Tibial nerve (tissue), 4 donors: ENCODE results near the gene HTR1A. TPM values are rescaled to one million over a fixed set of nuclear protein-coding genes. Genes with fewer than 3 reads are reported as not detected.

Experiments used
- DNase-seq, 2 donors: peaks; one replicate each; pipeline ENCODE4 v3.0.0-alpha.2; 2019; ENCODE audit warnings: low spot score in 2 of 2
- H3K27ac ChIP-seq, 4 donors: fragments of 200-600 bp; sonication (generic) in 3 of 4; one replicate each; pipeline ENCODE4 v1.5.1; 2017 to 2019; ENCODE audit warnings: mild to moderate bottlenecking in 1 of 4
- H3K27me3 ChIP-seq, 2 donors: fragments of 200-600 bp; sonication (generic) in 1 of 2; one replicate each; pipeline versions ENCODE4 v1.5.1 to v1.6.0; 2017 to 2019
- H3K36me3 ChIP-seq, 3 donors: fragments of 200-600 bp; sonication (generic); one replicate each; pipeline ENCODE4 v1.5.1; 2018 to 2019
- H3K4me1 ChIP-seq, 4 donors: fragments of 200-600 bp; sonication (generic) in 3 of 4; one replicate each; pipeline ENCODE4 v1.5.1; 2017 to 2019
- H3K4me3 ChIP-seq, 4 donors: fragments of 200-600 bp; sonication (generic) in 3 of 4; one replicate each; pipeline ENCODE4 v1.5.1; 2017 to 2019; ENCODE audit warnings: mild to moderate bottlenecking in 1 of 4, moderate library complexity in 1 of 4
- H3K9me3 ChIP-seq, 4 donors: fragments of 200-600 bp; sonication (generic) in 3 of 4; one replicate each; pipeline ENCODE4 v1.5.1; 2017 to 2019
- EP300 ChIP-seq, 2 donors: sonication (generic); formaldehyde crosslinking; IDR thresholded peaks; one replicate each; pipeline ENCODE4 v1.6.1; 2017; ENCODE audit warnings: antibody characterized with exemption in 2 of 2, mild to moderate bottlenecking in 1 of 2
- POLR2A ChIP-seq, 2 donors: fragments of 450-650 bp; IDR thresholded peaks; one replicate each; pipeline ENCODE4 v1.6.1; 2017; ENCODE audit warnings: antibody characterized with exemption in 2 of 2, mild to moderate bottlenecking in 2 of 2, moderate library complexity in 2 of 2
- WGBS, 2 donors: methylation state at CpG; one replicate each; pipeline ENCODE4 v1.1.5; 2018; 5-methylcytosine and 5-hydroxymethylcytosine counted together
- total RNA-seq, 4 donors: library from RNA; depleted of rRNA; stranded (reverse); fragments of >200 nt; gene quantifications; one replicate each; pipeline ENCODE4 v1.1.0, GENCODE V29; 2016
- TF ChIP-seq, protein P1 (sequence below), 5 experiments: fragments of 200-600 bp in 3 of 5; fragments of 450-650 bp in 2 of 5; sonication (generic) in 3 of 5; IDR thresholded peaks; one replicate each; pipeline ENCODE4 v1.5.1; 2016 to 2019; ENCODE audit warnings: antibody characterized with exemption in 5 of 5, mild to moderate bottlenecking in 3 of 5, moderate library complexity in 2 of 5

HTR1A gene
- total RNA-seq, 4 donors from 2014 or later: not detected

DNA sequence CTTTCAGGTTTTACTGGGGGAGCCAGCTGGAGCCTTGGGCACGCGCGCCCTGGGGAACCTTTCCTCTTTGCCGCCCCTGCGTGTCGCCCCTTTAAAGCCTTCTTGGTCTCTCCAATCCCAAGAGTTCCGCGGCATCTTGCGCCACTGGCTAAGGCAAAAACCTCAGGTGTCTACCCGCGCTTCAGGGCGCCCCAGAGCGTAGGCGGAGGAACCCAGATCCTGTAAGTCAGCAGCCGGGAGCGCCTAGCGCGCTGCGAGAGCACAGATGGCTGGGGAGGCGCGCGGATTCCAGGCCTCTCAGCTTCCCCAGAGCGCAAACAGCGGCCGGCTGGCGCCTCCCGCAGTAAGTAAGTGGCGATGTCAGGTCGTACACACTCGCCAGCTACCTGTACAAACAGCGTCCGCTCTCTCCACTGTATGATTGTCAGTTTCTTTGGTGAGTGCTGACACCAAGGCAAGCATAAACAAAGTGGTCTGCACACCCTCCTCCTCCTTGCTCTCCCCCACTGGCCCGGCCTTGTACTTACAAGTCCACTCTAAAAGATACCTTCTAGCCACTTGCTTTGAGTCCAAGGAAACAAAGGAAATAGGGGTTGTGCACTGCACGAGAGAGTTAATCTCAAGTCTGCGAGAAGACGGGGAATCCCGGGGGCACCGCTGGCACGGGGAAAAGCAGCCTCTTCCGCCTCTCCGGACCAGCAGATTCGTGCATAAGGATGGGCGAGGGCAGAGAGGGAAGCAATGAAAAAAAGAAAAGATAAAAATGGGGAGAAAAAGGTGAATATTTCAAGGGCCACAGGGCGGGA is 2.9 kb downstream of the HTR1A start:
- no peak for DNase-seq
- TF ChIP-seq, protein P1, sequence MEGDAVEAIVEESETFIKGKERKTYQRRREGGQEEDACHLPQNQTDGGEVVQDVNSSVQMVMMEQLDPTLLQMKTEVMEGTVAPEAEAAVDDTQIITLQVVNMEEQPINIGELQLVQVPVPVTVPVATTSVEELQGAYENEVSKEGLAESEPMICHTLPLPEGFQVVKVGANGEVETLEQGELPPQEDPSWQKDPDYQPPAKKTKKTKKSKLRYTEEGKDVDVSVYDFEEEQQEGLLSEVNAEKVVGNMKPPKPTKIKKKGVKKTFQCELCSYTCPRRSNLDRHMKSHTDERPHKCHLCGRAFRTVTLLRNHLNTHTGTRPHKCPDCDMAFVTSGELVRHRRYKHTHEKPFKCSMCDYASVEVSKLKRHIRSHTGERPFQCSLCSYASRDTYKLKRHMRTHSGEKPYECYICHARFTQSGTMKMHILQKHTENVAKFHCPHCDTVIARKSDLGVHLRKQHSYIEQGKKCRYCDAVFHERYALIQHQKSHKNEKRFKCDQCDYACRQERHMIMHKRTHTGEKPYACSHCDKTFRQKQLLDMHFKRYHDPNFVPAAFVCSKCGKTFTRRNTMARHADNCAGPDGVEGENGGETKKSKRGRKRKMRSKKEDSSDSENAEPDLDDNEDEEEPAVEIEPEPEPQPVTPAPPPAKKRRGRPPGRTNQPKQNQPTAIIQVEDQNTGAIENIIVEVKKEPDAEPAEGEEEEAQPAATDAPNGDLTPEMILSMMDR (IDR thresholded peaks at IDR 0.05): no peak
- TF ChIP-seq EP300 (IDR thresholded peaks at IDR 0.05) (no peak), POLR2A (IDR thresholded peaks at IDR 0.05) (no peak)
- Histone ChIP-seq H3K27ac (no peak overlapping the region), H3K4me3 (no peak overlapping the region), H3K36me3 (no peaks in the 10 kb centered on the region), H3K27me3 (peaks cover 0 to 49% of the 10 kb centered on the region in 2 donors), H3K9me3 (peaks cover 0 to 13% (median 0%) of the 10 kb centered on the region in 4 donors), H3K4me1 (peaks cover 0 to 12% (median 0%) of the 10 kb centered on the region in 4 donors)
- 2% methylated on average over 33 to 41 of the region's 44 CpGs for WGBS, 2 donors

DNA sequence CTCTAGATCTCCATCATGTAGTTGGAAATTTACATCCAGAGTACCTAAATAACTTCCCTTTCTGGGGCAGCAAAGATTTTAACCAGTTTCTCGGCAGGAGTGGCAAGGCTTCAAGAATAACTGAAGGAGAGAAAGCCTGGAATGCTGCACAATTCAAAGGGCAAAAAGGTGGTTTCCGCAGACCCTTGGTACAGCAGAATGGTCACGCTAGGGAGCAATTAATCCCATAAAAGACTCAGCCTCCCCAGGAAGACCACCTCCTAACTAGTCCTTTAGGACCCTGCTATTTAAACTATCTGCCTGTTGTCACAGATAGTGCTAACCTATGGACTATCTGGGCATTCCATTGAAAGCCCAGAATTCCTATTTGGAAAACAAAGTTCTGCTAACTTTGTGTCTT is 3.6 kb downstream of the HTR1A start:
- H3K27ac ChIP-seq: no peak overlapping the region
- 4% methylated on average over 3 of the region's 3 CpGs for WGBS, 2 donors
- no peaks in the 10 kb centered on the region for H3K36me3 ChIP-seq
- H3K4me1 ChIP-seq: peaks cover 0 to 12% (median 0%) of the 10 kb centered on the region in 4 donors
- H3K9me3 ChIP-seq: peaks cover 0 to 13% (median 0%) of the 10 kb centered on the region in 4 donors
- no peak for TF ChIP-seq EP300 (IDR thresholded peaks at IDR 0.05)
- no peak for DNase-seq
- peaks cover 0 to 49% of the 10 kb centered on the region in 2 donors for H3K27me3 ChIP-seq
- no peak overlapping the region for H3K4me3 ChIP-seq

DNA sequence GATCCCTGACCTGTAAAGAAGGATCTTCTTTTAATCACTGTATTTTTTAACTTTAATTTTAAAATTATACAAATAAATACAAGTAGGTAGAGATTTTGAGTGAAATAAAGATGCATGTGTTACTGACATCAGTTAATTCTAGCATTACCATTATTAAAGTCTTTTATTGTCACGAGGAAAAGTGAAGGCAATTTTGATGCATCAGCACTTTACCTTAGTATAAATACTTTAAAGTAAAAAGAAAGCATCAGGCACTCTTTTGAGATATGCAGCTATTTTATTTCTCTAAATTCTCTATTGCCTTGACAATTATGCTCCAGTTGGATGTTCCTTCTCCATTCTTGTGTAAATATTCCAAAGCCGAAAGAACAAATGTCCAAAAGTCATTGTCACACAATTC is 4.6 kb downstream of the HTR1A start:
- Histone ChIP-seq H3K27ac (no peak overlapping the region), H3K4me1 (peaks cover 0 to 12% (median 0%) of the 10 kb centered on the region in 4 donors), H3K4me3 (no peak overlapping the region), H3K27me3 (peaks cover 0 to 44% of the 10 kb centered on the region in 2 donors), H3K9me3 (peaks cover 0 to 13% (median 0%) of the 10 kb centered on the region in 4 donors), H3K36me3 (no peaks in the 10 kb centered on the region)
- 71 to 79% methylated on average over 2 of the region's 2 CpGs for WGBS, 2 donors
- TF ChIP-seq EP300 (IDR thresholded peaks at IDR 0.05): no peak
- TF ChIP-seq POLR2A (IDR thresholded peaks at IDR 0.05): no peak
- TF ChIP-seq, protein P1 (IDR thresholded peaks at IDR 0.05): no peak
- DNase-seq: no peak

DNA sequence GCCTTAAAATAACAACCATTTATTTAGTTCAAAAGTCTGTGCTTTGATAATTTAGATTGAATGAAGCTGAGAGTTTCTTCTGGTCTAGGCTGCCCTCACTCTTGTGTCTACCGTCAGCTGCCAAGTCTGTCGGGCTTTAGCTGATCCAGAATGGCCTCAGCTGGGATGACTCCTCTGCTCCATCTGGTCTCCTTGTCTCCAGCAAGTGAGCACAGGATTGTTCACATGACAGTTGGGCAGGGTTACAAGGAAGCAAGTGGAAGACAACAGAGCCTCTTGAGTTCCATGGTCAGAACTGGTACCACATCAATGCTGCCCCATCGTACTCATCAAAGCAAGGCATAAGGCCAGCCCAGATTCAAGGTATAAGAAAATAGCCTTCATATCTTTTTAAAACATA is 9.0 kb downstream of the HTR1A start:
- WGBS, 2 donors: 87 to 89% methylated on average over 3 of the region's 3 CpGs
- no peaks in the 10 kb centered on the region for H3K4me1 ChIP-seq
- H3K4me3 ChIP-seq: no peak overlapping the region
- H3K27ac ChIP-seq: no peak overlapping the region
- DNase-seq: no peak
- TF ChIP-seq POLR2A (IDR thresholded peaks at IDR 0.05) (no peak), EP300 (IDR thresholded peaks at IDR 0.05) (no peak)
- TF ChIP-seq, protein P1 (IDR thresholded peaks at IDR 0.05): no peak
- H3K9me3 ChIP-seq: no peaks in the 10 kb centered on the region
- H3K36me3 ChIP-seq: no peaks in the 10 kb centered on the region
- H3K27me3 ChIP-seq: no peaks in the 10 kb centered on the region

DNA sequence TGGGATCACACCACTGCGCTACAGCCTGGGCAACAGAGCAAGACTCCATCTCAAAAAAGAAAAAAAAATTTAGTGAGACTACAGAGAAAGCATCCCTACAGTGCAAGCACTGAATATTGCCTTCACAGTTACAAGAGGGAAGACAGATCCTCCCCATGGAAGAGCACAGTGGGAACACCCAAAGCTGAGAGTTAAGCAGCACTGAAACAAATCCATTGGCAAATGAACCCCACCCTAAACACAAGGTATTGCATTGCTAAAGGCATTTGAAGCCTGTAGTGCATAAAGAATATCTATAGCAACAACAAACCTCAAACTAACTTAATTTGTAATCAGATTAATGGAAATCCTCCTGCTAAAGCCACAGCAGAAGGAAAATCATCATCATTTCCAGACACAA is 27.1 kb downstream of the HTR1A start:
- Histone ChIP-seq H3K9me3 (no peaks in the 10 kb centered on the region), H3K27me3 (no peaks in the 10 kb centered on the region), H3K4me1 (no peaks in the 10 kb centered on the region), H3K4me3 (no peak overlapping the region), H3K27ac (no peak overlapping the region), H3K36me3 (no peaks in the 10 kb centered on the region)
- TF ChIP-seq, protein P1 (IDR thresholded peaks at IDR 0.05): no peak
- TF ChIP-seq POLR2A (IDR thresholded peaks at IDR 0.05) (no peak), EP300 (IDR thresholded peaks at IDR 0.05) (no peak)
- WGBS, 2 donors: 97 to 100% methylated on average over 1 of the region's 1 CpG
- no peak for DNase-seq
